ENCODE measurements around the gene DIP2A. TPM values are rescaled to one million over a fixed set of nuclear protein-coding genes. Genes with fewer than 3 reads are reported as not detected.

DIP2A gene
- total and polyA plus RNA-seq, 3 donors from 2014 or later = 42.5 to 104 (median 94.3) TPM

DNA sequence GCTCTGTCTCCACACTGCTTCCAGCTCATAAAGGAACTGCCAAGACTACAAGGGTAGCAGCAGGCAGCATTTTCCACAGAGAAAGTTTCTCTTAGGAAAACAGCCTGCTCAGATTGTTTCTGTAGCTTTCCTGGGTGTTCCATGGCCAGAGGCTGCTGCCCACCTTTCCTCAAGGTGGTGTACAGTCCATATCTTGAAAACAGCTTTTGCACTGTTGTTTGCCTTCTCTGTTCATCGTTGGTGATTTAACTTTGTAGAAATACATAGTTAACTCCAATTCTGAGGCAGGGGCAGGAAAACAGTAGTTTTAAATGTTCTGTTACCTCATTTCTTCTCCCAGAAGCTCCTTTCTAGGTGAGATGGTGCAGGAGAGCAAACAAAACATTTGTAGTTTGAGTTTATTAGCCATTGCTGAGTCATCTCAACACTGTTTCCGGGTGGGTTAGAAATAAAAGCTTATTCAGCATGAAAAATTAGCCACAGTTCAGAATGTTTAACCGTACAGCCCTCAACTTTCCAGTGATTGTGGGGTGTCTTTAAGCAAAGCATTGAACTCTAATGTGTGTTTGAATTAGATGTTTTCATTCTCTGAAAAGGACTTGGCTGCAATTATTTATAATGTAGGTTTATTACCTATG lies 41.7 kb downstream of the DIP2A start:
- Histone ChIP-seq H3K27me3 (no peaks in the 10 kb centered on the region), H3K36me3 (ENCODE audit: low read depth, missing control alignments) (no peaks in the 10 kb centered on the region), H3K9me3 (no peaks in the 10 kb centered on the region), H3K4me3 (no peak overlapping the region), H3K4me1 (no peaks in the 10 kb centered on the region), H3K27ac (no peak overlapping the region)
- intact Hi-C loops (cut with DNase I; ENCODE audit: low total_unique reads) = no loop called here
- no peak for DNase-seq
- TF ChIP-seq POLR2A (IDR thresholded peaks at IDR 0.05) (no peak), CTCF (IDR thresholded peaks at IDR 0.05) (no peak)
- WGBS, 2 donors = 43 to 63% methylated on average over 3 of the region's 3 CpGs

DNA sequence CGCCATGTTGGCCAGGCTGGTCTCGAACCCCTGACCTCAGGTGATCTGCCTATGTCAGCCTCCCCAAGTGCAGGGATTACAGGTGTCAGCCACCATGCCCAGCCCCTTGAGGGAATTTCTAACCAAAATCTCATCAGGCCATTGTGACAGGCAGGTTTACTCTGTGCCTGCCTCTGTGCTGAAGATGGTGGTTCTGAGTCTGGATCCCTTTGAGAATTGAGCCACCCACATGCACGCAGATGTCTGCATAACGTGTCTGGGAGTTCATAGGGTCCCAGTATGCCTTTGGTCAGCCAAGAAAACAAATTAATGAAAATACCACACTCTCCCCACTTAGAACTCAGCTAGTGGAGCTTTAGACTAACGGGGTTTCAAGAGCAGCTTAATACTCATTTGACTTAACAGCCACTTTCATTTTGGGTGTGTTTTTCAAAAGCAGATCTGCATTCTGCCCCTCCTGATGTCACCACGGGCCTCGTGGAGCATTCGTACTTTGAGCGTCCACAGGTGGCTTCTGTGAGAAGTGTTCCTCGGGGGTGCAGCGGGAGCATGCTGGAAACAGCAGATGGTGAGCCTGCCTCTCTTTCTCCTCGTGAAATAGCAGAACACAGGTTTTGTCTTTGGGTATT lies 45.3 kb downstream of the DIP2A start:
- intact Hi-C loops (cut with DNase I; ENCODE audit: low total_unique reads) = no loop called here
- Histone ChIP-seq H3K9me3 (no peaks in the 10 kb centered on the region), H3K36me3 (ENCODE audit: low read depth, missing control alignments) (no peaks in the 10 kb centered on the region), H3K27me3 (no peaks in the 10 kb centered on the region), H3K4me3 (no peak overlapping the region), H3K4me1 (no peaks in the 10 kb centered on the region), H3K27ac (no peak overlapping the region)
- TF ChIP-seq POLR2A (IDR thresholded peaks at IDR 0.05) = no peak
- no peak for TF ChIP-seq CTCF (IDR thresholded peaks at IDR 0.05)
- WGBS, 2 donors = 91 to 93% methylated on average over 10 to 12 of the region's 12 CpGs
- no peak for DNase-seq

- Histone ChIP-seq H3K4me3 (no peak overlapping the region), H3K27ac (no peak overlapping the region), H3K27me3 (no peaks in the 10 kb centered on the region), H3K36me3 (ENCODE audit: low read depth, missing control alignments) (no peaks in the 10 kb centered on the region), H3K4me1 (no peaks in the 10 kb centered on the region), H3K9me3 (no peaks in the 10 kb centered on the region)
- intact Hi-C loops (cut with DNase I; ENCODE audit: low total_unique reads) = no loop called here
- DNase-seq = no peak
- no peak for TF ChIP-seq CTCF (IDR thresholded peaks at IDR 0.05)
- TF ChIP-seq POLR2A (IDR thresholded peaks at IDR 0.05) = no peak
- WGBS, 2 donors = 74 to 83% methylated on average over 5 of the region's 5 CpGs
Observed at GRCh38 chr21:46504666-46505065, 46.0 kb downstream of the DIP2A start.

DNA sequence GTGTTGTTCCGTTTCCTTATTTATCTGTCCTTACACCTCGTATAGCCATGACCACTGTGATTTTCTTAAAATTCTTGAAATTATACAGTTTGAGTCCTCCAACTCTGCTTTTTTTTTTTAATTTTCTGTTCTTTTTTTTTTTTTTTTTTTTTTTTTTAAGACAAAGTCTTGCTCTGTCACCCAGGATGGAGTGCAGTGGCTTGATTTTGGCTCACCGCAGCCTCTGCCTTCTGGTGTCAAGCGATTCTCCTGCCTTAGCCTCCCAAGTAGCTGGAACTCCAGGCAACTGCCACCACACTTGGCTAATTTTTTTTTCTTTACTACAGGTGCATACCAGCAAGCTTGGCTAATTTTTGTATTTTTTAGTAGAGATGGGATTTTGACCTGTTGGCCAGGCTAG lies 48.9 kb downstream of the DIP2A start:
- H3K9me3 ChIP-seq = no peaks in the 10 kb centered on the region
- 71 to 78% methylated on average over 4 of the region's 4 CpGs for WGBS, 2 donors
- no peak for TF ChIP-seq POLR2A (IDR thresholded peaks at IDR 0.05)
- no peak for TF ChIP-seq CTCF (IDR thresholded peaks at IDR 0.05)
- H3K4me3 ChIP-seq = no peak overlapping the region
- DNase-seq = no peak
- H3K27ac ChIP-seq = no peak overlapping the region
- intact Hi-C loops (cut with DNase I; ENCODE audit: low total_unique reads) = no loop called here
- H3K4me1 ChIP-seq = no peaks in the 10 kb centered on the region
- H3K27me3 ChIP-seq = no peaks in the 10 kb centered on the region
- no peaks in the 10 kb centered on the region for H3K36me3 ChIP-seq (ENCODE audit: low read depth, missing control alignments)
